Fibroblast of skin of scalp (primary cell): ENCODE measurements around the gene PCSK5.

ENCODE experiments used
- DNase-seq: peaks from one replicate; pipeline ENCODE4 v3.0.0-alpha.2; 2013

Gene PCSK5

DNA sequence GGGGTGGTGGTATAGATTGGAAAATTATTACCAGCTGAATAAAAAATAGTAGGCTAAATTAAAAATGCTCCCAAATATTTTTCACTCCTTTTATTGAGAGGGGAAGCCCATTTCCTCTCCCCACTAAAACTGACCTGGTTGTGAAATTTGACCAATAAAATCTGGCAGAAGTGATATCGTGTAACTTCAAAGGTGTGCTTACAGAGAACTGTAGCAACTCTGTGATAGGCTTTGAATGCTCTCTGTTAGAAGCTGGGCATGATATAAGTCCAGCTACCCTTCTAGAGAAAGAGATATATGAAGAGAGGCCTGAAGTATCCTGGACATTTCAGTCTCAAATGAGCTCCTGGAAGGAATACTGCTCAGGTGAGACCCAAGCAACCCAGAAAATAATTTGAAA lies 513.9 kb downstream of the PCSK5 start:
- no peak for DNase-seq

GRCh38 chr9:76405340-76405739 lies 514.9 kb downstream of the PCSK5 start:
- no peak for DNase-seq

DNA sequence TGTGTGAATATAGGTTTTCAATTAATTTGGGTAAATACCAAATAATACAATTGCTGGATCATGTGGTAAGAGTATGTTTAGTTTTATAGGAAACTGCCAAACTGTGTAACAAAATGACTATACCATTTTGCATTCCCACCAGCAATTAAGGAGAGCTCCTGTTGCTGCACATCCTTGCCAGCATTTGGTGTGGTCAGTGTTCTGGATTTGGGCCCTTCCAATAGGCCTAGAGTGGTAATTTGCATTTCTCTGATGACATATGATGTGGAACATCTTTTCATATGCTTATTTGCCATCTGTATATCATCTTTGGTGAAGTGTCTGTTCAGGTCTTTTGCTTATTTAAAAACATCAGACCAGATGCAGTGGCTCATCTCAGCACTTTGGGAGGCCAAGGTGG lies 515.4 kb downstream of the PCSK5 start:
- no peak for DNase-seq
